Fibroblast of lung (primary cell): Measurements from ENCODE around the gene KIAA1614. TPM values are rescaled to one million over a fixed set of nuclear protein-coding genes. Genes with fewer than 3 reads are reported as not detected.

Experiments
- DNase-seq, 2 donors: peaks; one replicate each; pipeline versions ENCODE4 v3.0.0 to v3.0.0-alpha.2; 2010; ENCODE audit warnings: low read depth in 2 of 2
- H2AFZ ChIP-seq: 2 replicates; pipeline ENCODE4 v1.5.1; 2012; ENCODE audit warnings: low read length, control low read depth, inconsistent platforms
- H3K27ac ChIP-seq: 2 replicates; pipeline ENCODE4 v1.5.1; 2011; ENCODE audit warnings: low read length, control low read depth; ENCODE audit not compliant: insufficient read depth
- H3K27me3 ChIP-seq: 2 replicates; pipeline ENCODE4 v1.5.1; 2011; ENCODE audit warnings: mild to moderate bottlenecking, low read length; ENCODE audit not compliant: control insufficient read depth, insufficient read depth
- H3K36me3 ChIP-seq: 2 replicates; pipeline ENCODE4 v1.5.1; 2011; ENCODE audit warnings: low read length; ENCODE audit not compliant: control insufficient read depth, insufficient read depth
- H3K4me1 ChIP-seq: 2 replicates; pipeline ENCODE4 v1.5.1; 2011; ENCODE audit warnings: low read length; ENCODE audit not compliant: control insufficient read depth, insufficient read depth; ENCODE audit errors: extremely low read depth
- H3K4me2 ChIP-seq: 2 replicates; pipeline ENCODE4 v1.5.1; 2011; ENCODE audit warnings: low read length, control low read depth; ENCODE audit not compliant: insufficient read depth; ENCODE audit errors: extremely low read depth
- H3K4me3 ChIP-seq, 4 experiments: fragments of 200-600 bp in 1 of 4; sonication (generic) in 1 of 4; replicated peaks in 1 of 4; 2 replicates each; pipeline ENCODE4 v1.5.1; 2011 to 2016; ENCODE audit warnings: low read length in 4 of 4, low read depth in 3 of 4, mild to moderate bottlenecking in 3 of 4, control low read depth in 2 of 4, inconsistent platforms in 1 of 4, mixed read lengths in 1 of 4; ENCODE audit not compliant: insufficient read depth in 1 of 4; ENCODE audit errors: control extremely low read depth in 1 of 4
- H3K79me2 ChIP-seq: 2 replicates; pipeline ENCODE4 v1.5.1; 2012; ENCODE audit warnings: mild to moderate bottlenecking, low read length, inconsistent platforms; ENCODE audit not compliant: control insufficient read depth, insufficient read depth
- H3K9ac ChIP-seq: 2 replicates; pipeline ENCODE4 v1.5.1; 2011; ENCODE audit warnings: mild to moderate bottlenecking, low read length, control low read depth; ENCODE audit not compliant: insufficient read depth
- H3K9me3 ChIP-seq: 2 replicates; pipeline ENCODE4 v1.5.1; 2012; ENCODE audit warnings: low read depth, low read length; ENCODE audit not compliant: control insufficient read depth, insufficient read depth
- H4K20me1 ChIP-seq: 2 replicates; pipeline ENCODE4 v1.5.1; 2011; ENCODE audit warnings: low read length; ENCODE audit not compliant: control insufficient read depth, insufficient read depth; ENCODE audit errors: extremely low read depth
- EZH2 ChIP-seq: IDR thresholded peaks from 2 replicates; pipeline ENCODE4 v1.5.1; 2012; ENCODE audit warnings: low read length, control low read depth, mild to moderate bottlenecking; ENCODE audit errors: missing control alignments
- polyA plus RNA-seq, 2 donors: library from polyadenylated mRNA; depleted of rRNA in 1 of 2; stranded (reverse) in 1 of 2; unstranded in 1 of 2; fragments of >200 nt; gene quantifications; 2 replicates each; pipeline ENCODE4 v1.2.1, GENCODE V29; 2011 to 2012; ENCODE audit warnings: missing spikeins in 1 of 2
- total RNA-seq: library from RNA; depleted of rRNA; stranded (reverse); fragments of >200 nt; gene quantifications from 2 replicates; pipeline ENCODE4 v1.2.1, GENCODE V29; 2014
- TF ChIP-seq, protein P1 (sequence below), 2 donors: IDR thresholded peaks in 1 of 2; conservative IDR thresholded peaks in 1 of 2; 1 replicate in 1 of 2; 2 replicates in 1 of 2; pipeline ENCODE4 v1.5.1; 2011 to 2012; ENCODE audit warnings: low read length in 2 of 2, control low read depth in 1 of 2, inconsistent platforms in 1 of 2, low read depth in 1 of 2, mild to moderate bottlenecking in 1 of 2

The KIAA1614 gene
- total and polyA plus RNA-seq, 2 donors (not counting 1 experiment from before 2014, with no cell fraction given) = 3.0 to 8.1 TPM

DNA sequence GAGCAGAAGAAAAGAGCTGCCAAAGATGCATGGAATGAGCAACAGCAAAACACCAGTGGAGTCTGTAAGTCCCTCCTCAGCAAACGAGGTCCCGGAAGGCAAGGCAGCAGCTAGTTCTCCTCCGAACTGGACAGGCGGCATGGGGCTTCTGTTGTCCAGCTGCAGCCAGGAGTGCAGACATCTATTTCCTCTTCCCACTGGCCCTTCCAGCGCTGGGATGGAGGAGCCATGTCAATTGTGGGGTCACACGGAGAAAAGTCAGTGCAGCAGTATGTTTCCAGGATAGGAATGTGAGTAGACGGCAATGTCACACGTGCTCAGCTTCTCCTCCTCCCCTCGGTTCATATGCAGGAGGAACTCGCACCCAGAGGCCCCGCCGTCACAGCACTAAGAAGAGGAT is 63.5 kb downstream of the KIAA1614 start:
- Histone ChIP-seq H3K4me3 (no peak overlapping the region), H3K4me2 (no peak overlapping the region), H3K4me1 (no peaks in the 10 kb centered on the region), H3K9me3 (no peaks in the 10 kb centered on the region), H3K36me3 (peaks cover 2% of the 10 kb centered on the region), H3K79me2 (no peaks in the 10 kb centered on the region), H3K27me3 (no peaks in the 10 kb centered on the region), H3K27ac (no peak overlapping the region), H3K9ac (no peak overlapping the region), H4K20me1 (no peaks in the 10 kb centered on the region), H2AFZ (no peak overlapping the region)
- no peak for DNase-seq
- TF ChIP-seq EZH2 = no peak
- TF ChIP-seq, protein P1, sequence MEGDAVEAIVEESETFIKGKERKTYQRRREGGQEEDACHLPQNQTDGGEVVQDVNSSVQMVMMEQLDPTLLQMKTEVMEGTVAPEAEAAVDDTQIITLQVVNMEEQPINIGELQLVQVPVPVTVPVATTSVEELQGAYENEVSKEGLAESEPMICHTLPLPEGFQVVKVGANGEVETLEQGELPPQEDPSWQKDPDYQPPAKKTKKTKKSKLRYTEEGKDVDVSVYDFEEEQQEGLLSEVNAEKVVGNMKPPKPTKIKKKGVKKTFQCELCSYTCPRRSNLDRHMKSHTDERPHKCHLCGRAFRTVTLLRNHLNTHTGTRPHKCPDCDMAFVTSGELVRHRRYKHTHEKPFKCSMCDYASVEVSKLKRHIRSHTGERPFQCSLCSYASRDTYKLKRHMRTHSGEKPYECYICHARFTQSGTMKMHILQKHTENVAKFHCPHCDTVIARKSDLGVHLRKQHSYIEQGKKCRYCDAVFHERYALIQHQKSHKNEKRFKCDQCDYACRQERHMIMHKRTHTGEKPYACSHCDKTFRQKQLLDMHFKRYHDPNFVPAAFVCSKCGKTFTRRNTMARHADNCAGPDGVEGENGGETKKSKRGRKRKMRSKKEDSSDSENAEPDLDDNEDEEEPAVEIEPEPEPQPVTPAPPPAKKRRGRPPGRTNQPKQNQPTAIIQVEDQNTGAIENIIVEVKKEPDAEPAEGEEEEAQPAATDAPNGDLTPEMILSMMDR (conservative IDR thresholded peaks at IDR 0.05 in 1 of 2, IDR thresholded peaks at IDR 0.05 in 1 of 2; ENCODE audit: low read depth in 1 of 2, low read length in 2 of 2) = no peak

DNA sequence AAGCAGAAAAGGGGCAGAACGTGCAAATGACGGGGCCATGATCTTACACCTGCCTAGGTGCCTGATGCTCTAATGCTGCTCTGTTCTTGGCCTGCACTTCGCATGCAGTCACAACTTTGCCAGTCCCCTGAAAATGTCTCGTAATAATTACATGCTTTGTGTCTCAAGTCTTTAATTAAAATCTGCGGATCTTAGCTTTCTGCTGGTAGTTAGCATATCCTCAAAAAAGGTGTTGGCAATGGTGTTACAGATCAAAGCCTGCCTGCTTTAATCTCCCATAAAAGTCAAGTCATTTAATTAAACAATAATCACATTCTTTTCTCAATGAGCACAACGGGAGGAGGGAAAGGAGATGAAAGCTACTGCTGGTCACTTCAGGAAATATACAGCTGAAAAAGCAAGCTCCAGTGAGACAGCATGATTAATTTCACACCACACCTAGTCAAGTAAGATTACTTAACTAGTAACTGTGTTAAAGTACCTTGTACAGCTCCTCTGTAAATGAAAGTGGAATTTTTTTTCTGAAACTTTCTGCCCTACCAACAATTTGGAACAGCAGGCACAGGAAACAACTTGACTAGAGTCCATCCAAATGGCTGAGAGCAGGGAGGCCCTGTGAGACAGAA is 64.1 kb downstream of the KIAA1614 start:
- no peak for DNase-seq
- H3K27ac ChIP-seq = no peak overlapping the region

DNA sequence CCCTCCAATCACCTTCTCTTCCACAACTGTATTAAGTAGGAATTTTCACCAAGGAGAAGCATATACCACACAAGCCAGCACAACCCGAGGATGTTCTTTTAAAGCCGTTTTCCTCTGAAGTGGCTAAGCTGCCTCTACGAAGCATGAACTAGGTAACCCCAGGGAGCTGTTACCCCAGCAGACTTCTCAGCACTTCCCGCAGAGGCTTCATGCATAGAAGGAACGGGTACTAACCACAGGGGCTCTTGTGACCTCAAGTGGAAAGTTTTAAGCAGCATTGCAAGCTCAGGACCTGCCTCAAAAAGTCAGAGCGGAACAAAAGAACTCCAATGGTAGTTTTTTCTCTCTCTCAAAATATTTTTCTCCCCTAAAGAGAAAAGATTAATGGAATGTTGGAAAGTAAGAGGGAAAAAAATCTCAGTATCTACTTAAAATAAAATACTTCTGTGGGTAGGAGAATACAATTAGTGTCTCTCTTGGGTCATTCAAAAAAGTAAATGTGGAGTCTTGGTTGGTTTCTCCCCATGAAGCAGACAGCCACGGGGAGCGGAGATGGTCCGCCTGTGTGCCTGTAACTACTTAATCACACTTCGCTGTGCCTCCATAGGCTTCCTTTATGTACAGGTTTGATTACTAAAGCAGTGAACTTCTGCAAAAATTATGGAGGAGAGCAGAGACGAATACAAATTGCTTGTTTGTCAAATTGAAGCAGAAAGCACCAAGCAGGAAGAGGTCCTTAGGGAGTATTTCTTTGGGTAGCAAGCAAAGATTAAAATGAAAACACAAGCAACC is 69.1 kb downstream of the KIAA1614 start:
- Histone ChIP-seq H3K9ac (no peak overlapping the region), H2AFZ (no peak overlapping the region), H4K20me1 (no peaks in the 10 kb centered on the region), H3K27me3 (no peaks in the 10 kb centered on the region), H3K9me3 (no peaks in the 10 kb centered on the region), H3K27ac (no peak overlapping the region), H3K4me2 (no peak overlapping the region), H3K79me2 (no peaks in the 10 kb centered on the region), H3K36me3 (peaks cover 2% of the 10 kb centered on the region), H3K4me3 (no peak overlapping the region), H3K4me1 (no peaks in the 10 kb centered on the region)
- TF ChIP-seq EZH2 = no peak
- TF ChIP-seq, protein P1 (conservative IDR thresholded peaks at IDR 0.05 in 1 of 2, IDR thresholded peaks at IDR 0.05 in 1 of 2; ENCODE audit: low read depth in 1 of 2, low read length in 2 of 2) = no peak
- DNase-seq = peak in 1 of 2 donors; percentile 11

More for the DNA sequence above, 64.1 kb downstream of the KIAA1614 start:
- Histone ChIP-seq H3K36me3 (peaks cover 2% of the 10 kb centered on the region), H3K4me3 (no peak overlapping the region), H3K79me2 (no peaks in the 10 kb centered on the region), H3K9ac (no peak overlapping the region), H3K4me1 (no peaks in the 10 kb centered on the region), H3K9me3 (no peaks in the 10 kb centered on the region), H3K4me2 (no peak overlapping the region), H3K27me3 (no peaks in the 10 kb centered on the region), H2AFZ (no peak overlapping the region), H4K20me1 (no peaks in the 10 kb centered on the region)
- TF ChIP-seq, protein P1 (conservative IDR thresholded peaks at IDR 0.05 in 1 of 2, IDR thresholded peaks at IDR 0.05 in 1 of 2; ENCODE audit: low read depth in 1 of 2, low read length in 2 of 2) = no peak
- no peak for TF ChIP-seq EZH2
